ENCODE data around the gene PRICKLE4. TPM values are rescaled to one million over a fixed set of nuclear protein-coding genes. Genes with fewer than 3 reads are reported as not detected.

The PRICKLE4 gene
- total and polyA plus RNA-seq, 2 of the 13 experiments (the other 11 are each of a cell fraction or from before 2014, with no cell fraction given): 0.92 to 1.2 TPM

- TF ChIP-seq ZNF512B (CRISPR knock-in tag; IDR thresholded peaks at IDR 0.05; ENCODE audit: borderline replicate concordance) (no peak), DNMT3B (CRISPR knock-in tag; conservative IDR thresholded peaks at IDR 0.05) (no peak; the same call in 1 of the 2 replicates), JUND (CRISPR knock-in tag; IDR thresholded peaks at IDR 0.05) (no peak), HMG20B (CRISPR knock-in tag; conservative IDR thresholded peaks at IDR 0.05) (no peak), SKIL (CRISPR knock-in tag; IDR thresholded peaks at IDR 0.05; ENCODE audit: borderline replicate concordance) (no peak), NFE2L1 (CRISPR knock-in tag; IDR thresholded peaks at IDR 0.05; ENCODE audit: borderline replicate concordance) (no peak), HOXD1 (CRISPR knock-in tag; IDR thresholded peaks at IDR 0.05) (no peak), ZNF652 (CRISPR knock-in tag; IDR thresholded peaks at IDR 0.05; ENCODE audit: borderline replicate concordance, low read depth) (no peak), SRSF9 (IDR thresholded peaks at IDR 0.05; ENCODE audit: borderline replicate concordance, insufficient read depth, low read depth, low read length, poor library complexity, severe bottlenecking) (no peak), ZXDC (CRISPR knock-in tag; IDR thresholded peaks at IDR 0.05) (0 out of 2 replicates have a peak, but pooled peaks have one; percentile 39), THAP9 (CRISPR knock-in tag; IDR thresholded peaks at IDR 0.05; ENCODE audit: borderline replicate concordance) (no peak), ZNF530 (CRISPR knock-in tag; IDR thresholded peaks at IDR 0.05; ENCODE audit: low read depth) (no peak), GABPB1 (CRISPR knock-in tag; IDR thresholded peaks at IDR 0.05) (peak; percentile 36), GTF3A (CRISPR knock-in tag; conservative IDR thresholded peaks at IDR 0.05) (no peak), POLR2A (IDR thresholded peaks at IDR 0.05; ENCODE audit: insufficient read depth in 1 of 2, low read depth in 2 of 2, low read length in 2 of 2) (no peak; a peak in 1 of 4 replicates), ZNF3 (CRISPR knock-in tag; IDR thresholded peaks at IDR 0.05) (no peak), AGO1 (IDR thresholded peaks at IDR 0.05; ENCODE audit: low read depth, low read length, poor library complexity, severe bottlenecking) (peak; percentile 83), SIN3B (IDR thresholded peaks at IDR 0.05; ENCODE audit: low read length) (no peak), RFX5 (IDR thresholded peaks at IDR 0.05; ENCODE audit: low read depth, low read length) (no peak)
Observed at GRCh38 chr6:41734666-41735426, 45.7 kb upstream of the PRICKLE4 start (continued).

Measured in HepG2 (cell line).